Fibroblast of lung (primary cell): ENCODE data around the gene FBXL17.

Experiments used
- CTCF ChIP-seq, 2 donors: IDR thresholded peaks in 1 of 2; conservative IDR thresholded peaks in 1 of 2; 1 replicate in 1 of 2; 2 replicates in 1 of 2; pipeline ENCODE4 v1.5.1; 2011 to 2012; ENCODE audit warnings: low read length in 2 of 2, control low read depth in 1 of 2, inconsistent platforms in 1 of 2, low read depth in 1 of 2, mild to moderate bottlenecking in 1 of 2
- EZH2 ChIP-seq: IDR thresholded peaks from 2 replicates; pipeline ENCODE4 v1.5.1; 2012; ENCODE audit warnings: low read length, control low read depth, mild to moderate bottlenecking; ENCODE audit errors: missing control alignments

GRCh38 chr5:108025957-108026356 is 355.9 kb downstream of the FBXL17 start:
- TF ChIP-seq CTCF (conservative IDR thresholded peaks at IDR 0.05 in 1 of 2, IDR thresholded peaks at IDR 0.05 in 1 of 2; ENCODE audit: low read depth in 1 of 2, low read length in 2 of 2) = no peak
- no peak for TF ChIP-seq EZH2
